Ovary (tissue), 3 donors: Measurements from ENCODE around the gene MEGF6.

Experiments
- EP300 ChIP-seq: sonication (generic); formaldehyde crosslinking; IDR thresholded peaks from one replicate; pipeline ENCODE4 v1.6.1; 2017; ENCODE audit warnings: antibody characterized with exemption
- POLR2A ChIP-seq: fragments of 450-650 bp; IDR thresholded peaks from one replicate; pipeline ENCODE4 v1.6.1; 2017; ENCODE audit warnings: antibody characterized with exemption, mild to moderate bottlenecking, moderate library complexity
- TF ChIP-seq, protein P1 (sequence below), 3 donors: fragments of 450-650 bp in 2 of 3; fragments of 200-600 bp in 1 of 3; IDR thresholded peaks; one replicate each; pipeline versions ENCODE4 v1.5.1 to v1.8.0; 2016 to 2022; ENCODE audit warnings: antibody characterized with exemption in 3 of 3, mild to moderate bottlenecking in 1 of 3
- donor health status: DM: no; HTN: no; CAD: no.

DNA sequence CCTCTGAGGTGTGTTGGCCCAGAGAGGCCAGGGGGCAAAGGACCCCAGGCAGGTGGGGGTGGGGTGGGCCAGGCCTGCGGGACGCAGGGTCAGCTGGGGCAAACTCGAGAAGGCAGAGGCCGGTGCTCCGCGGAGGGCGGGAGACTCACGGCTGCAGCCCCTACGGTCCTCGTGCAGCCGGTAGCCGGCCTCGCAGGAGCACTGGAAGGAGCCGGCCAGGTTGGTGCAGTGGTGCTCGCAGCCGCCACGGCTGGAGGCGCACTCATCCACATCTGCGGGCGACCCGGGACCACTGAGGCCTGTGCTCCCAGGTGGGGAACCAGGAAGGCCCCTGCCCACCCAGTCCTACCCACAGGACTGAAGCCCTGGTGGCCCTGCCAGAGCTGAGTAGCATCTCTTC is 101.6 kb downstream of the MEGF6 start:
- TF ChIP-seq, protein P1, sequence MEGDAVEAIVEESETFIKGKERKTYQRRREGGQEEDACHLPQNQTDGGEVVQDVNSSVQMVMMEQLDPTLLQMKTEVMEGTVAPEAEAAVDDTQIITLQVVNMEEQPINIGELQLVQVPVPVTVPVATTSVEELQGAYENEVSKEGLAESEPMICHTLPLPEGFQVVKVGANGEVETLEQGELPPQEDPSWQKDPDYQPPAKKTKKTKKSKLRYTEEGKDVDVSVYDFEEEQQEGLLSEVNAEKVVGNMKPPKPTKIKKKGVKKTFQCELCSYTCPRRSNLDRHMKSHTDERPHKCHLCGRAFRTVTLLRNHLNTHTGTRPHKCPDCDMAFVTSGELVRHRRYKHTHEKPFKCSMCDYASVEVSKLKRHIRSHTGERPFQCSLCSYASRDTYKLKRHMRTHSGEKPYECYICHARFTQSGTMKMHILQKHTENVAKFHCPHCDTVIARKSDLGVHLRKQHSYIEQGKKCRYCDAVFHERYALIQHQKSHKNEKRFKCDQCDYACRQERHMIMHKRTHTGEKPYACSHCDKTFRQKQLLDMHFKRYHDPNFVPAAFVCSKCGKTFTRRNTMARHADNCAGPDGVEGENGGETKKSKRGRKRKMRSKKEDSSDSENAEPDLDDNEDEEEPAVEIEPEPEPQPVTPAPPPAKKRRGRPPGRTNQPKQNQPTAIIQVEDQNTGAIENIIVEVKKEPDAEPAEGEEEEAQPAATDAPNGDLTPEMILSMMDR (IDR thresholded peaks at IDR 0.05): no peak
- no peak for TF ChIP-seq POLR2A
- TF ChIP-seq EP300: no peak
